ENCODE results near the gene RMND5B. TPM values are rescaled to one million over a fixed set of nuclear protein-coding genes. Genes with fewer than 3 reads are reported as not detected.
"Not testable (repeated sequence)": the region's sequence is repeated elsewhere in the genome, so short reads cannot be mapped to it uniquely, and the experiment has no call there.

Gene RMND5B
- total and polyA plus RNA-seq, 3 donors from 2014 or later: 73.0 to 181 (median 102) TPM

DNA sequence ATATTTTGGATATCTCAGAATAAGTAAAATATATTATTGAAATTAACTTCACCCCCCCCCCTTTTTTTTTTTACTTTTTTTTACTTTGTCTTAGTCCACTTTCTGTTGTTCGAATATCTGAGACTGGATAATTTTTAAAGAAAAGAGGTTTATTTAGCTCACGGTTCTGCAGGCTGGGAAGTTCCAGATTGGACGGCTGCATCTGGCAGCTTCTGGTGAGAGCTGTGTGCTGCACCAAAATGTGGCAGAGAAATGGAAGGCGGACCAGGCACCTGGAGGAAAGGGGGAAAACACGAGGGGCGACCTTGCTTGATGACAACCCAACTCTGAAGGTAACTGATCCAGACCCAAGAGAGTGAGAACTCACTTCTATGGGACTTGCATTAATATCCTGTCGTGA lies 62.0 kb downstream of the RMND5B start:
- no peak overlapping the region for H3K4me3 ChIP-seq
- H3K27me3 ChIP-seq: no peaks in the 10 kb centered on the region
- DNase-seq: no peak
- no peaks in the 10 kb centered on the region for H3K4me1 ChIP-seq
- no peaks in the 10 kb centered on the region for H3K9me3 ChIP-seq
- intact Hi-C loops (cut with DNase I; ENCODE audit: low total_unique reads): no loop called here
- WGBS, 2 donors: 90 to 91% methylated on average over 7 of the region's 7 CpGs
- TF ChIP-seq, protein P1, sequence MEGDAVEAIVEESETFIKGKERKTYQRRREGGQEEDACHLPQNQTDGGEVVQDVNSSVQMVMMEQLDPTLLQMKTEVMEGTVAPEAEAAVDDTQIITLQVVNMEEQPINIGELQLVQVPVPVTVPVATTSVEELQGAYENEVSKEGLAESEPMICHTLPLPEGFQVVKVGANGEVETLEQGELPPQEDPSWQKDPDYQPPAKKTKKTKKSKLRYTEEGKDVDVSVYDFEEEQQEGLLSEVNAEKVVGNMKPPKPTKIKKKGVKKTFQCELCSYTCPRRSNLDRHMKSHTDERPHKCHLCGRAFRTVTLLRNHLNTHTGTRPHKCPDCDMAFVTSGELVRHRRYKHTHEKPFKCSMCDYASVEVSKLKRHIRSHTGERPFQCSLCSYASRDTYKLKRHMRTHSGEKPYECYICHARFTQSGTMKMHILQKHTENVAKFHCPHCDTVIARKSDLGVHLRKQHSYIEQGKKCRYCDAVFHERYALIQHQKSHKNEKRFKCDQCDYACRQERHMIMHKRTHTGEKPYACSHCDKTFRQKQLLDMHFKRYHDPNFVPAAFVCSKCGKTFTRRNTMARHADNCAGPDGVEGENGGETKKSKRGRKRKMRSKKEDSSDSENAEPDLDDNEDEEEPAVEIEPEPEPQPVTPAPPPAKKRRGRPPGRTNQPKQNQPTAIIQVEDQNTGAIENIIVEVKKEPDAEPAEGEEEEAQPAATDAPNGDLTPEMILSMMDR (IDR thresholded peaks at IDR 0.05): no peak
- TF ChIP-seq POLR2A (IDR thresholded peaks at IDR 0.05): no peak
- H3K27ac ChIP-seq: no peak overlapping the region
- H3K36me3 ChIP-seq (ENCODE audit: low read depth, missing control alignments): no peaks in the 10 kb centered on the region

DNA sequence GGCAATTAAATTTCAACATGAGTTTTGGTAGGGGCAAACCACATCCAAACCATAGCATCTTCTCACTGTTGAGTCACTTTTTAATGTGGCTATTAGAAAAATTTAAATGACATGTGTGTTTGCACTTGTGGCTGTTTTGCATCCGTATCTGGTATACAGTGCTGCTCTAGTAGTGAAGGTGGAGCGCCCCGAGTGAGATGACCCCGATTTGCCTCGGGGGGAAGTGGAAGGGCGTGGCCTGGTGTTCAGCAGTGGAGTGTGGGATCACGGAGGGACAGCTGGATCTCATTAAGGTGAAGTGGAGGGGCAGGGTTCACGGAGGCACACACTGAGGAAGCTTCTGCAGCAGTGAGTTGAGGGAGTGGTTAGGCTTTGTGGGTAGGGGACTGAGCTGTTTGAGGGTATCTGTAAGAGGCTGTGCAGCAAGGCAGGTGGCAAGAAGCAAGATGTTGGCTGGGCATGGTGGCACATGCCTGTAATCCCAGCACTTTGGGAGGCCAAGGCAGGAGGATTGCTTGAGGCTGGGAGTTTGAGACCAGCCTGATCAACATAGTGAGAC lies 62.5 kb downstream of the RMND5B start:
- no peak for TF ChIP-seq POLR2A (IDR thresholded peaks at IDR 0.05)
- WGBS, 2 donors: 77 to 84% methylated on average over 8 of the region's 8 CpGs
- Histone ChIP-seq H3K4me1 (no peaks in the 10 kb centered on the region), H3K4me3 (no peak overlapping the region), H3K27me3 (no peaks in the 10 kb centered on the region), H3K27ac (no peak overlapping the region), H3K9me3 (no peaks in the 10 kb centered on the region), H3K36me3 (ENCODE audit: low read depth, missing control alignments) (no peaks in the 10 kb centered on the region)
- intact Hi-C loops (cut with DNase I; ENCODE audit: low total_unique reads): no loop called here
- DNase-seq: no peak

DNA sequence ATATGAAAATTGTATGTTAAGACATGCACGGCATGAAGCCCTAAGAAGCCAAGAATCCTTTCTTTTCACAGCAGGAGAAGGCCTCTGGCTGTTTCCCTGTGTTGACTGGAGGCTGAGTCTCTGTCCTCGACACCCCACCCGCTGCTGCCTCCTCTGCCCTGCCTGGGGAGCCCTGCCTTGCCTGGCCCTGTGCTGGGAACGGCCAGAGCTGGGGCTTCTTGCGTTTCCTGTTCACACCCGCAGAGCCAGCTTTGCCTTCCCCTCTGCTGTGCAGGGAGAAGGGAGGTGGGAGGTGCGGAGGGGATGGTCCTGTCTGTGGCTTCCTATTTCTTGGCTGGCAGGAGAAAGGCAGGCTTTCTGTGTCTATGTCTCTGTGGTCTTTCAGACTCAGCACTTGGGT lies 63.2 kb downstream of the RMND5B start:
- Histone ChIP-seq H3K4me3 (no peak overlapping the region), H3K27me3 (no peaks in the 10 kb centered on the region), H3K36me3 (ENCODE audit: low read depth, missing control alignments) (no peaks in the 10 kb centered on the region), H3K4me1 (no peaks in the 10 kb centered on the region), H3K9me3 (no peaks in the 10 kb centered on the region), H3K27ac (no peak overlapping the region)
- intact Hi-C loops (cut with DNase I; ENCODE audit: low total_unique reads): no loop called here
- 52 to 58% methylated on average over 6 to 7 of the region's 7 CpGs for WGBS, 2 donors
- no peak for TF ChIP-seq POLR2A (IDR thresholded peaks at IDR 0.05)
- TF ChIP-seq, protein P1 (IDR thresholded peaks at IDR 0.05): no peak
- no peak for DNase-seq

GRCh38 chr5:178196281-178196812 lies 65.5 kb downstream of the RMND5B start:
- Histone ChIP-seq H3K9me3 (no peaks in the 10 kb centered on the region), H3K36me3 (ENCODE audit: low read depth, missing control alignments) (no peaks in the 10 kb centered on the region), H3K4me1 (no peaks in the 10 kb centered on the region), H3K27me3 (no peaks in the 10 kb centered on the region), H3K4me3 (no peak overlapping the region), H3K27ac (no peak overlapping the region)
- TF ChIP-seq POLR2A (IDR thresholded peaks at IDR 0.05): no peak
- TF ChIP-seq, protein P1 (IDR thresholded peaks at IDR 0.05): no peak
- DNase-seq: no peak
- intact Hi-C loops (cut with DNase I; ENCODE audit: low total_unique reads): no loop called here
- WGBS, 2 donors: 88 to 89% methylated on average over 7 of the region's 7 CpGs

GRCh38 chr5:178196986-178197385 lies 66.2 kb downstream of the RMND5B start:
- DNase-seq: no peak
- Histone ChIP-seq H3K4me3 (no peak overlapping the region), H3K27me3 (no peaks in the 10 kb centered on the region), H3K4me1 (no peaks in the 10 kb centered on the region), H3K9me3 (no peaks in the 10 kb centered on the region), H3K27ac (no peak overlapping the region), H3K36me3 (ENCODE audit: low read depth, missing control alignments) (no peaks in the 10 kb centered on the region)
- no peak for TF ChIP-seq POLR2A (IDR thresholded peaks at IDR 0.05)
- TF ChIP-seq, protein P1 (IDR thresholded peaks at IDR 0.05): no peak
- WGBS, 2 donors: 83 to 89% methylated on average over 7 to 8 of the region's 8 CpGs
- intact Hi-C loops (cut with DNase I; ENCODE audit: low total_unique reads): no loop called here

GRCh38 chr5:178198151-178198550 lies 67.3 kb downstream of the RMND5B start:
- H3K4me1 ChIP-seq; H3K36me3 ChIP-seq (ENCODE audit: low read depth, missing control alignments); intact Hi-C loops (cut with DNase I; ENCODE audit: low total_unique reads); H3K27ac ChIP-seq; H3K9me3 ChIP-seq; H3K4me3 ChIP-seq; DNase-seq; H3K27me3 ChIP-seq: not testable (repeated sequence)
- WGBS, 2 donors: 78 to 89% methylated on average over 10 to 11 of the region's 11 CpGs
